IMR-90 (cell line): ENCODE data around the gene TMEM33. TPM values are rescaled to one million over a fixed set of nuclear protein-coding genes. Genes with fewer than 3 reads are reported as not detected.

ENCODE experiments used
- ATAC-seq: fragments of 200-7000 bp; cut with Tn5 transposase; 2 replicates; pipeline ENCODE4 v1.9.1; 2020; ENCODE audit warnings: low read depth, mild to moderate bottlenecking, moderate library complexity
- BruUV-seq: library from RNA; stranded (reverse); fragments of 400-500 nt; replicated peaks from 2 replicates; lab custom pipeline; 2021; lab: Mats Ljungman, UMichigan
- CTCF ChIA-PET: fragments of 300-600 bp; formaldehyde crosslinking; extraction: SDS; loops from one replicate; lab custom pipeline; 2021; ENCODE audit warnings: antibody characterized with exemption; lab: Yijun Ruan, JAX
- POLR2A ChIA-PET: fragments of 300-600 bp; sonication (Branson Sonifier 250); formaldehyde crosslinking; loops from one replicate; lab custom pipeline; 2022; ENCODE audit warnings: antibody characterized with exemption; ENCODE audit not compliant: unreplicated experiment; lab: Charles Lee
- DNase-seq: peaks from one replicate; pipeline ENCODE4 v3.0.0; 2013
- H2AFZ ChIP-seq: replicated peaks from 2 replicates; pipeline ENCODE3; 2013; ENCODE audit warnings: low read length, mild to moderate bottlenecking; ENCODE audit not compliant: poor library complexity
- H2AK5ac ChIP-seq: 2 replicates; pipeline ENCODE4 v1.6.1; 2013; ENCODE audit warnings: low read depth, low read length, inconsistent platforms
- H2AK9ac ChIP-seq: replicated peaks from 2 replicates; pipeline ENCODE3; 2013; ENCODE audit warnings: mild to moderate bottlenecking, low read depth, low read length, moderate library complexity; ENCODE audit not compliant: poor library complexity
- H2BK120ac ChIP-seq: 2 replicates; pipeline ENCODE4 v1.6.1; 2013; ENCODE audit warnings: low read depth, low read length, inconsistent platforms
- H2BK15ac ChIP-seq: 3 replicates; pipeline ENCODE4 v1.6.1; 2013; ENCODE audit warnings: low read depth, low read length, inconsistent platforms
- H2BK20ac ChIP-seq: 2 replicates; pipeline ENCODE4 v1.6.1; 2013; ENCODE audit warnings: low read depth, mild to moderate bottlenecking, inconsistent platforms, low read length, moderate library complexity
- H2BK5ac ChIP-seq: 2 replicates; pipeline ENCODE4 v1.6.1; 2013; ENCODE audit warnings: mild to moderate bottlenecking, low read depth, low read length, inconsistent platforms; ENCODE audit not compliant: poor library complexity, severe bottlenecking
- H3K14ac ChIP-seq: replicated peaks from 2 replicates; pipeline ENCODE4 v1.6.1; 2013; ENCODE audit warnings: low read depth, low read length, inconsistent platforms
- H3K18ac ChIP-seq: 2 replicates; pipeline ENCODE4 v1.6.1; 2013; ENCODE audit warnings: low read depth, low read length, control low read depth
- H3K23ac ChIP-seq: 2 replicates; pipeline ENCODE4 v1.6.1; 2013; ENCODE audit warnings: low read depth, low read length, inconsistent platforms
- H3K27ac ChIP-seq: 2 replicates; pipeline ENCODE4 v1.5.1; 2013; ENCODE audit warnings: mild to moderate bottlenecking, control low read depth, low read length; ENCODE audit not compliant: insufficient read depth
- H3K27me3 ChIP-seq: 2 replicates; pipeline ENCODE4 v1.6.1; 2013; ENCODE audit warnings: low read length; ENCODE audit not compliant: control insufficient read depth, insufficient read depth
- H3K36me3 ChIP-seq: 2 replicates; pipeline ENCODE4 v1.6.1; 2013; ENCODE audit warnings: low read length, mixed read lengths; ENCODE audit not compliant: control insufficient read depth, insufficient read depth
- H3K4ac ChIP-seq: 2 replicates; pipeline ENCODE4 v1.6.1; 2013; ENCODE audit warnings: low read depth, low read length, inconsistent platforms
- H3K4me1 ChIP-seq: 2 replicates; pipeline ENCODE4 v1.6.1; 2013; ENCODE audit warnings: low read length, mixed read lengths; ENCODE audit not compliant: control insufficient read depth, insufficient read depth
- H3K4me2 ChIP-seq: 2 replicates; pipeline ENCODE4 v1.6.1; 2013; ENCODE audit warnings: low read depth, mild to moderate bottlenecking, control low read depth, low read length, moderate library complexity
- H3K4me3 ChIP-seq: 2 replicates; pipeline ENCODE4 v1.5.1; 2013; ENCODE audit warnings: low read depth, mild to moderate bottlenecking, control low read depth, low read length, moderate library complexity; ENCODE audit not compliant: insufficient read depth
- H3K56ac ChIP-seq: 2 replicates; pipeline ENCODE4 v1.6.1; 2013; ENCODE audit warnings: low read length, inconsistent platforms; ENCODE audit not compliant: insufficient read depth; ENCODE audit errors: extremely low read depth
- H3K79me1 ChIP-seq, 2 experiments: 2 replicates each; pipeline ENCODE4 v1.6.1; 2013; ENCODE audit warnings: low read length in 2 of 2, inconsistent platforms in 1 of 2, low read depth in 1 of 2
- H3K9ac ChIP-seq: 2 replicates; pipeline ENCODE4 v1.6.1; 2013; ENCODE audit warnings: low read depth, low read length, control low read depth
- H3K9me1 ChIP-seq: 2 replicates; pipeline ENCODE4 v1.6.1; 2013; ENCODE audit warnings: low read length, inconsistent platforms; ENCODE audit not compliant: insufficient read depth
- H3K9me3 ChIP-seq: 2 replicates; pipeline ENCODE4 v1.6.1; 2013; ENCODE audit warnings: low read length; ENCODE audit not compliant: control insufficient read depth, insufficient read depth
- H4K20me1 ChIP-seq: 2 replicates; pipeline ENCODE4 v1.6.1; 2013; ENCODE audit warnings: low read length, inconsistent platforms; ENCODE audit not compliant: insufficient read depth
- H4K5ac ChIP-seq: 2 replicates; pipeline ENCODE4 v1.6.1; 2013; ENCODE audit warnings: mild to moderate bottlenecking, low read depth, low read length, control low read depth
- H4K8ac ChIP-seq, 2 experiments: 2 replicates each; pipeline ENCODE4 v1.6.1; 2013; ENCODE audit warnings: low read depth in 2 of 2, low read length in 2 of 2, control low read depth in 1 of 2, inconsistent platforms in 1 of 2
- H4K91ac ChIP-seq: 2 replicates; pipeline ENCODE4 v1.6.1; 2013; ENCODE audit warnings: low read depth, low read length, inconsistent platforms; ENCODE audit not compliant: insufficient read depth
- CHD1 ChIP-seq: IDR thresholded peaks from 2 replicates; pipeline ENCODE4 v1.6.1; 2012; ENCODE audit warnings: low read depth, low read length, improper control_type of control experiment
- MAFK ChIP-seq: IDR thresholded peaks from 2 replicates; pipeline ENCODE4 v1.6.1; 2012; ENCODE audit warnings: low read depth, low read length, improper control_type of control experiment
- MAZ ChIP-seq: IDR thresholded peaks from 2 replicates; pipeline ENCODE4 v1.6.1; 2012; ENCODE audit warnings: low read depth, mild to moderate bottlenecking, low read length, improper control_type of control experiment, moderate library complexity, borderline replicate concordance
- NFE2L2 ChIP-seq: fragments of 150-350 bp; IDR thresholded peaks from 2 replicates; pipeline ENCODE4 v1.6.1; 2016; ENCODE audit warnings: low read depth, mild to moderate bottlenecking, low read length
- POLR2A ChIP-seq: IDR thresholded peaks from 2 replicates; pipeline ENCODE4 v1.6.1; 2012; ENCODE audit warnings: mild to moderate bottlenecking, low read depth, low read length
- RAD21 ChIP-seq: IDR thresholded peaks from 2 replicates; pipeline ENCODE4 v1.6.1; 2012; ENCODE audit warnings: low read length, improper control_type of control experiment
- RCOR1 ChIP-seq: IDR thresholded peaks from 2 replicates; pipeline ENCODE4 v1.6.1; 2012; ENCODE audit warnings: mild to moderate bottlenecking, low read length, improper control_type of control experiment; ENCODE audit not compliant: insufficient replicate concordance
- SMC3 ChIP-seq: fragments of 150-350 bp; IDR thresholded peaks from 2 replicates; pipeline ENCODE4 v1.6.1; 2016; ENCODE audit warnings: low read depth, mild to moderate bottlenecking, antibody characterized with exemption, low read length, moderate library complexity
- USF2 ChIP-seq: fragments of 150-350 bp; IDR thresholded peaks from 2 replicates; pipeline ENCODE4 v1.6.1; 2017; ENCODE audit warnings: mild to moderate bottlenecking, antibody characterized with exemption, low read length, low read depth
- WGBS, 2 experiments: methylation state at CpG; one replicate each; pipeline versions ENCODE4 v1.1.5 to v1.1.7; 2013; ENCODE audit warnings: missing lambda C conversion rate in 2 of 2; ENCODE audit not compliant: insufficient read length in 1 of 2; ENCODE audit errors: extremely low coverage in 2 of 2; 5-methylcytosine and 5-hydroxymethylcytosine counted together
- dilution Hi-C: fragments of 300-500 bp; cut with HindIII; formaldehyde crosslinking; loops from one replicate; pipeline ENCODE4 v1.14.3; 2018; ENCODE audit warnings: low sequenced_read_pairs; ENCODE audit not compliant: unreplicated experiment
- in situ Hi-C: fragments of 300-500 bp; cut with MboI; formaldehyde crosslinking; loops from 3 replicates; pipeline ENCODE4 v1.14.3; 2019; ENCODE audit warnings: low sequenced_read_pairs, inconsistent platforms, mixed read lengths
- intact Hi-C: fragments of 100-400 bp; cut with micrococcal nuclease; formaldehyde crosslinking; loops from 2 replicates; pipeline ENCODE4 v1.10.0; 2022
- polyA plus RNA-seq, 3 experiments: library from polyadenylated mRNA; depleted of rRNA; stranded (reverse); fragments of >200 nt; gene quantifications; 2 replicates each; pipeline ENCODE4 v1.2.3, GENCODE V29; 2012; ENCODE audit warnings: low replicate concordance in 1 of 3
- total RNA-seq: library from RNA; depleted of rRNA; stranded (reverse); fragments of >200 nt; gene quantifications from 2 replicates; pipeline ENCODE4 v1.2.3, GENCODE V29; 2012
- TF ChIP-seq, protein P1 (sequence below): conservative IDR thresholded peaks from 2 replicates; pipeline ENCODE4 v1.5.1; 2012; ENCODE audit warnings: mild to moderate bottlenecking, low read depth, low read length, improper control_type of control experiment

TMEM33 gene
- total and polyA plus RNA-seq, 2 of the 4 experiments (the other 2 are of a cell fraction): 23.6 to 45.5 TPM

- H2BK120ac ChIP-seq: no peak overlapping the region
- no peak for ATAC-seq
- peaks cover 25 to 49% of the 10 kb centered on the region in 2 experiments for H3K79me1 ChIP-seq
- no peak overlapping the region for H2AK5ac ChIP-seq
- no peak overlapping the region for H3K56ac ChIP-seq
- H2BK5ac ChIP-seq: no peak overlapping the region
- peaks cover 5% of the 10 kb centered on the region; the same call in 1 of the 2 replicates for H3K9me1 ChIP-seq
- H3K23ac ChIP-seq: no peak overlapping the region
- no peak overlapping the region for H3K18ac ChIP-seq
- in situ Hi-C loops: no loop called here
- no peaks in the 10 kb centered on the region for H3K27me3 ChIP-seq
- no peak overlapping the region for H3K9ac ChIP-seq
- H3K36me3 ChIP-seq: no peaks in the 10 kb centered on the region
- intact Hi-C loops: no loop called here
- no TSS peak for BruUV-seq
- no CpG with 5 or more reads among the region's 4 CpGs for WGBS, 2 experiments
- dilution Hi-C loops: no loop called here
- TF ChIP-seq NFE2L2: no peak
- no peak for TF ChIP-seq MAZ
- TF ChIP-seq CHD1: no peak
- no peak for TF ChIP-seq MAFK
- no peak for TF ChIP-seq RAD21
- TF ChIP-seq SMC3: no peak
- no peak for TF ChIP-seq RCOR1
- TF ChIP-seq POLR2A: no peak
- no peak for TF ChIP-seq USF2
- TF ChIP-seq, protein P1, sequence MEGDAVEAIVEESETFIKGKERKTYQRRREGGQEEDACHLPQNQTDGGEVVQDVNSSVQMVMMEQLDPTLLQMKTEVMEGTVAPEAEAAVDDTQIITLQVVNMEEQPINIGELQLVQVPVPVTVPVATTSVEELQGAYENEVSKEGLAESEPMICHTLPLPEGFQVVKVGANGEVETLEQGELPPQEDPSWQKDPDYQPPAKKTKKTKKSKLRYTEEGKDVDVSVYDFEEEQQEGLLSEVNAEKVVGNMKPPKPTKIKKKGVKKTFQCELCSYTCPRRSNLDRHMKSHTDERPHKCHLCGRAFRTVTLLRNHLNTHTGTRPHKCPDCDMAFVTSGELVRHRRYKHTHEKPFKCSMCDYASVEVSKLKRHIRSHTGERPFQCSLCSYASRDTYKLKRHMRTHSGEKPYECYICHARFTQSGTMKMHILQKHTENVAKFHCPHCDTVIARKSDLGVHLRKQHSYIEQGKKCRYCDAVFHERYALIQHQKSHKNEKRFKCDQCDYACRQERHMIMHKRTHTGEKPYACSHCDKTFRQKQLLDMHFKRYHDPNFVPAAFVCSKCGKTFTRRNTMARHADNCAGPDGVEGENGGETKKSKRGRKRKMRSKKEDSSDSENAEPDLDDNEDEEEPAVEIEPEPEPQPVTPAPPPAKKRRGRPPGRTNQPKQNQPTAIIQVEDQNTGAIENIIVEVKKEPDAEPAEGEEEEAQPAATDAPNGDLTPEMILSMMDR: no peak
- no peak overlapping the region for H3K14ac ChIP-seq
- CTCF ChIA-PET: no interaction called here
- H2BK20ac ChIP-seq: no peak overlapping the region
- no peaks in the 10 kb centered on the region for H3K9me3 ChIP-seq
- H2AFZ ChIP-seq: no peak overlapping the region
- no peak overlapping the region for H3K4me2 ChIP-seq
- H3K4ac ChIP-seq: no peak overlapping the region
- H3K4me3 ChIP-seq: no peak overlapping the region
- no peak overlapping the region for H2AK9ac ChIP-seq
- H4K5ac ChIP-seq: no peak overlapping the region
- no peak overlapping the region for H4K8ac ChIP-seq
- no peak overlapping the region for H3K27ac ChIP-seq
- peaks cover 5% of the 10 kb centered on the region for H3K4me1 ChIP-seq
- H4K91ac ChIP-seq: no peak overlapping the region
- H4K20me1 ChIP-seq: peaks cover 7% of the 10 kb centered on the region
- POLR2A ChIA-PET: no interaction called here
- no peak for DNase-seq
- H2BK15ac ChIP-seq: no peak overlapping the region
These were observed 58.0 kb downstream of the TMEM33 start for GRCh38 chr4:41992967-41993857.
